Naive thymus-derived CD8-positive, alpha-beta T cell (primary cell): ENCODE results near the gene TRPC4AP. TPM values are rescaled to one million over a fixed set of nuclear protein-coding genes. Genes with fewer than 3 reads are reported as not detected.

Source experiments
- ATAC-seq, 2 donors: fragments of 150-1000 bp; cut with Tn5 transposase in 1 of 2; sonication (Bioruptor Pico), chemical (Tn5 transposase) in 1 of 2; 1 replicate in 1 of 2; 2 replicates in 1 of 2; pipeline ENCODE4 v1.10.0; 2021; ENCODE audit warnings: mild to moderate bottlenecking in 2 of 2, moderate library complexity in 2 of 2
- POLR2A ChIA-PET: fragments of 350-600 bp; sonication (Branson Sonifier 250); formaldehyde crosslinking; loops from one replicate; lab custom pipeline; 2021; ENCODE audit warnings: antibody characterized with exemption; lab: Charles Lee
- DNase-seq, 10 donors: peaks; one replicate each; pipeline versions ENCODE4 v3.0.0 to v3.0.0-alpha.2; 2020 to 2022
- H3K27ac Mint-ChIP-seq, 10 donors: one replicate each; pipeline ENCODE4 v1.8.0; 2020 to 2022; ENCODE audit warnings: mild to moderate bottlenecking in 10 of 10, mixed read lengths in 10 of 10, moderate library complexity in 4 of 10, inconsistent platforms in 1 of 10
- H3K27me3 Mint-ChIP-seq, 5 donors: one replicate each; pipeline ENCODE4 v1.8.0; 2021 to 2022; ENCODE audit warnings: mixed read lengths in 5 of 5
- H3K36me3 Mint-ChIP-seq, 3 donors: one replicate each; pipeline ENCODE4 v1.8.0; 2020 to 2022; ENCODE audit warnings: mixed read lengths in 3 of 3, mild to moderate bottlenecking in 2 of 3, inconsistent platforms in 1 of 3
- H3K4me1 Mint-ChIP-seq, 4 donors: one replicate each; pipeline ENCODE4 v1.8.0; 2021 to 2022; ENCODE audit warnings: mixed read lengths in 4 of 4
- H3K4me3 Mint-ChIP-seq, 10 donors: one replicate each; pipeline ENCODE4 v1.8.0; 2020 to 2022; ENCODE audit warnings: mild to moderate bottlenecking in 10 of 10, mixed read lengths in 10 of 10, moderate library complexity in 6 of 10, inconsistent platforms in 1 of 10
- H3K9me3 Mint-ChIP-seq, 9 donors: one replicate each; pipeline ENCODE4 v1.8.0; 2020 to 2022; ENCODE audit warnings: mixed read lengths in 9 of 9, mild to moderate bottlenecking in 3 of 9, inconsistent platforms in 1 of 9, moderate library complexity in 1 of 9
- polyA plus RNA-seq, 3 donors: library from polyadenylated mRNA; unstranded; fragments of 300-500 nt; fragmentation: Illumina TruSeq; gene quantifications; one replicate each; pipeline ENCODE4 v1.2.3, GENCODE V29; 2021
- total RNA-seq, 8 experiments: library from RNA in 2 of 8; stranded (reverse) in 2 of 8; gene quantifications; one replicate each; pipeline ENCODE4 v1.2.3 and lab custom pipeline; 2021 to 2026

TRPC4AP gene
- total and polyA plus RNA-seq, 5 experiments from 2014 or later = 54.7 to 77.6 (median 57.8) TPM

DNA sequence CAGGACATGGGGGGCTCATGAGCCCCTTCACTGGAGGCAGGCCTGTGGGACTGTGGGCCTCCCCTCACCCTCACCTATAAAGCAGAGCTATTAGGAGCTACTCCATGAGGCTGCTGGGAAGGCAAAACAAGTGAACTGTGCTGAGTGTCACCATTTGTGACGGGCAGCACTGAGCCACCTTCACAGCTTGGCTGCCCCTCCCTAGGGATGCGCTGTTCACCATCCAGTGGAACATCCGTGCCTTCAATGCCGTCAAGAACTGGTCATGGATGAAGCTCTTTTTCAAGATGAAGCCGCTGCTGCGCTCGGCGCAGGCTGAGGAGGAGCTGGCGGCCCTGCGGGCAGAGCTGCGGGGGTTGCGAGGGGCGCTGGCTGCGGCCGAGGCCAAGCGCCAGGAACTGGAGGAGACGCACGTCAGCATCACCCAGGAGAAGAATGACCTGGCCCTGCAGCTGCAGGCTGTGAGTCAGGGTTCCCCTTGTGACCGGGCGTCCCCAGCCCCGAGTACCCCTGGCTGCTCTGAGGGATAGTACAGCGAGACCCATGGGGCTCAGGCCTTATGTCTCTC lies 98.6 kb downstream of the TRPC4AP start:
- H3K4me1 Mint-ChIP-seq = peaks cover 0 to 8% (median 6%) of the 10 kb centered on the region in 4 donors

DNA sequence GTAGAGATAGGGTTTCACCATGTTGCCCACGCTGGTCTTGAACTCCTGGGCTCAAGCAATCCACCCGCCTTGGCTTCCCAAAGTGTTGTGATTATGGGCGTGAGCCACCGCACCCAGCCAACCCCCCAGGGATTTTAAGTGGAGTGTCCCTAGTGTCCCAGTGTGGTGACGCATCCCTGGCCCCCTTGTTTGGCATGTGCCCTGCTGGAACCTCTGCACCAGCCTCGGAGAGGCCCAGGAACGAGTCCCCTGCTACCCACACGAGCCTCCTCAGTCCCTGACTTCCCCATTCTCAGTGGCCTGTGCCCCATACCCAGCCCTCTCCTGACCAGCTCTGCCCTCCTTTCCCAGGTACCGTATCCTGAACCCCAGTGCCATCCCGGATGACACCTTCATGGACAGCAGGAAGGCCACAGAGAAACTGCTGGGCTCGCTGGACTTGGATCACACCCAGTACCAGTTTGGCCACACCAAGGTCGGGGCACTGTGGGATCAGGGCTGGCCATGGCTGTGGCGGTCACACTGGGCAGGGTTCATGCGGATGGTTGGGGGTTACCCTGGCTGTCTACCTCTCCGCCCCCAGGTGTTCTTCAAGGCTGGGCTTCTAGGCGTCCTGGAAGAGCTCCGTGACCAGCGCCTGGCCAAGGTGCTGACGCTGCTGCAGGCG lies 99.7 kb downstream of the TRPC4AP start:
- no peak for DNase-seq
- Mint-ChIP-seq H3K36me3 (peaks cover 0 to 21% (median 9%) of the 10 kb centered on the region in 3 donors), H3K4me3 (no peak overlapping the region), H3K4me1 (peaks cover 0 to 9% (median 6%) of the 10 kb centered on the region in 4 donors), H3K27me3 (no peaks in the 10 kb centered on the region), H3K27ac (no peak overlapping the region), H3K9me3 (no peaks in the 10 kb centered on the region)
- ATAC-seq = no peak
- POLR2A ChIA-PET = no interaction called here

More for the DNA sequence above, 98.6 kb downstream of the TRPC4AP start:
- Mint-ChIP-seq H3K36me3 (peaks cover 0 to 31% (median 18%) of the 10 kb centered on the region in 3 donors), H3K27me3 (no peaks in the 10 kb centered on the region), H3K9me3 (no peaks in the 10 kb centered on the region), H3K27ac (no peak overlapping the region), H3K4me3 (no peak overlapping the region)
- ATAC-seq = no peak
- no peak for DNase-seq
- POLR2A ChIA-PET = no interaction called here

GRCh38 chr20:34990661-34991214 lies 101.9 kb downstream of the TRPC4AP start:
- Mint-ChIP-seq H3K27ac (peak overlapping the region in 2 of 10 donors; percentile 59 to 70), H3K27me3 (no peaks in the 10 kb centered on the region), H3K4me1 (peaks cover 0 to 6% (median 0%) of the 10 kb centered on the region in 4 donors), H3K4me3 (no peak overlapping the region), H3K9me3 (no peaks in the 10 kb centered on the region), H3K36me3 (peaks cover 0 to 11% (median 0%) of the 10 kb centered on the region in 3 donors)
- ATAC-seq (no peak), DNase-seq (no peak)
- POLR2A ChIA-PET = no interaction called here

GRCh38 chr20:34990231-34990630 lies 102.4 kb downstream of the TRPC4AP start:
- ATAC-seq (no peak), DNase-seq (no peak)
- Mint-ChIP-seq H3K4me3 (no peak overlapping the region), H3K27ac (peak overlapping the region in 1 of 10 donors; percentile 75), H3K4me1 (peaks cover 0 to 7% (median under 1%) of the 10 kb centered on the region in 4 donors), H3K9me3 (no peaks in the 10 kb centered on the region), H3K27me3 (no peaks in the 10 kb centered on the region), H3K36me3 (peaks cover 0 to 10% (median 0%) of the 10 kb centered on the region in 3 donors)
- POLR2A ChIA-PET = no interaction called here

DNA sequence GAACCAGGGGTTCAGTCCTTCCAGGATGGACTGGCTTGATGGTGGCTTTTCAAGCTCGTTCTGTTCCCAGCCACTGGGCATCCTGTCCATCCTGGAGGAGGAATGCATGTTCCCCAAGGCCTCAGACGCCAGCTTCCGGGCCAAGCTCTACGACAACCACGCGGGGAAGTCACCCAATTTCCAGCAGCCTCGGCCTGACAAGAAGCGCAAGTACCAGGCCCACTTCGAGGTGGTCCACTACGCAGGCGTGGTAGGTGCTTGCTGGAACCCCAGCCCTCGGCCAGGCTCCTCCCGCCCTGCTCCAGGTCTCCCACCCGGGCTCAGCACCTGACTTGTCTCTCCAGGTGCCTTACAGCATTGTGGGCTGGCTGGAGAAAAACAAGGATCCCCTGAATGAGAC lies 102.9 kb downstream of the TRPC4AP start:
- H3K36me3 Mint-ChIP-seq = peaks cover 0 to 7% (median 0%) of the 10 kb centered on the region in 3 donors
- peaks cover 0 to 10% (median 1%) of the 10 kb centered on the region in 4 donors for H3K4me1 Mint-ChIP-seq
- ATAC-seq (no peak), DNase-seq (no peak)
- no peaks in the 10 kb centered on the region for H3K9me3 Mint-ChIP-seq
- POLR2A ChIA-PET = no interaction called here
- no peaks in the 10 kb centered on the region for H3K27me3 Mint-ChIP-seq
- H3K4me3 Mint-ChIP-seq = no peak overlapping the region
- peak overlapping the region in 2 of 10 donors; percentile 8 to 24 for H3K27ac Mint-ChIP-seq

DNA sequence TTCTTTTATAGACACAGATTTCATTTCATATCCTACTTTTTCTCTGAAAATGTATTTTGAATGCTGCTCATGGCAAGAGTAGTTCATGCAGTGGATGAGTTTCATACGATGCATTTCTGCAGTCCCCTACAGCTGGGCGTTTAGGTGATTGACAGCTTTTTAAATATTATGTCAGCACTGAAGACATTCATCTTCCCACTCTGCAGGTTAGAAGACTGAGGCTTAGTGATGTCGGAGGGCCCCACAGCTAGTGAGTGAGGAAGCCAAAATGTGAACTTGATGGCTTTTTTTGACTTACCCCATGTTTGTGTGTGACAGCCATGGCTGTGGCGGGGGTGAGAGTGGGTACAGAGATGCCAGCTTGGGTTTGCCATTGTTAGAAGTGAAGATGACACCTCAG lies 103.5 kb downstream of the TRPC4AP start:
- POLR2A ChIA-PET = no interaction called here
- no peaks in the 10 kb centered on the region for H3K9me3 Mint-ChIP-seq

GRCh38 chr20:34988191-34988540 lies 104.4 kb downstream of the TRPC4AP start:
- Mint-ChIP-seq H3K4me3 (no peak overlapping the region), H3K36me3 (peaks cover 0 to 4% (median 0%) of the 10 kb centered on the region in 3 donors), H3K4me1 (peaks cover 0 to 11% (median 2%) of the 10 kb centered on the region in 4 donors), H3K27me3 (peaks cover 0 to 8% (median 2%) of the 10 kb centered on the region in 5 donors), H3K9me3 (no peaks in the 10 kb centered on the region), H3K27ac (peak overlapping the region in 6 of 10 donors; percentile 23 to 78 (median 63))
- ATAC-seq = no peak
- POLR2A ChIA-PET = interaction anchor here (0.7 kb wide), 2 partner anchors 17 to 542 kb away, joined by 3 to 4 read pairs; no protein-coding TSS in a partner anchor
- DNase-seq = peak in 1 of 10 donors; percentile 21

More for the DNA sequence above, 103.5 kb downstream of the TRPC4AP start:
- DNase-seq (no peak), ATAC-seq (no peak)
- Mint-ChIP-seq H3K27me3 (no peaks in the 10 kb centered on the region), H3K4me3 (no peak overlapping the region), H3K36me3 (peaks cover 0 to 7% (median 0%) of the 10 kb centered on the region in 3 donors), H3K27ac (peak overlapping the region in 3 of 10 donors; percentile 5 to 22 (median 8)), H3K4me1 (peaks cover 0 to 10% (median 1%) of the 10 kb centered on the region in 4 donors)

DNA sequence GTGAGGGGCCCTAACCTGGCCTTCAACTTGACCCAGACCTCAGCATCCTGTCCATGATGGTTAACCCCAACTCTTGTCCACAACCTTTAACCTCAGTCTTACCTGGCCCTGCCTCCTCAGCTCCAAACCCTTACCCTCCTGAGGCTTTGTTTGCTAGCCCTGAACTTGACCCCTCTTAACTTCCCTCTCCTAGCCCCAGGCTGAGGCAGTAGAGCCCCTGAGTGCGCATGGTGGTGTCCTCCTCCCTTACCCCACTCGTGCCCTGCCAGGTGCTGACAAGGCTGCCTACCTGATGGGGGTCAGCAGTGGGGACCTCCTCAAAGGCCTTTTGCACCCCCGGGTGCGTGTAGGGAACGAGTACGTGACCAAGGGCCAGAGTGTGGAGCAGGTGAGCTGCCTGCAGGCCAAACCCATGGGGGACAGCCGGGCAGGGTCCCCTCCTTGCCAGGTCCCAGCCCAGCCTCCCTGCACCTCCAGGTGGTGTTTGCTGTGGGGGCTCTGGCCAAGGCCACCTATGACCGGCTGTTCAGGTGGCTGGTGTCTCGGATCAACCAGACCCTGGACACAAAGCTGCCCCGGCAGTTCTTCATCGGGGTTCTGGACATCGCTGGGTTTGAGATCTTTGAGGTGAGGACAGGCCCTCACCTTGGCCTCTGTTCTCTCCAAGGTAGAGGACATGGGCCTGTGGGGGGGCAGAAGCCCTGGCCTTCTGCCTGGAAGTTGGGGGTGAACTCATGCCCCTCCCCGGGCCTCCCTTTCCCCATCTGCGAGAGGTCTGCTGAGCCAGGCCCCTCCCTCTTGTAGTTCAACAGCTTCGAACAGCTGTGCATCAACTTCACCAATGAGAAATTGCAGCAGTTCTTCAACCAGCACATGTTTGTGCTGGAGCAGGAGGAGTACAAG lies 105.1 kb downstream of the TRPC4AP start:
- POLR2A ChIA-PET = interaction anchor here (0.7 kb wide), 1 partner anchor 18 kb away, joined by 4 read pairs; no protein-coding TSS in a partner anchor
- H3K4me1 Mint-ChIP-seq = peaks cover 0 to 11% (median 2%) of the 10 kb centered on the region in 4 donors
- H3K27ac Mint-ChIP-seq = peak overlapping the region in 6 of 10 donors; percentile 23 to 82 (median 64)
- DNase-seq (peak in 1 of 10 donors; percentile 60), ATAC-seq (no peak)
- H3K9me3 Mint-ChIP-seq = no peaks in the 10 kb centered on the region
- H3K36me3 Mint-ChIP-seq = peaks cover 0 to 4% (median 0%) of the 10 kb centered on the region in 3 donors
- H3K27me3 Mint-ChIP-seq = peaks cover 2 to 15% (median 6%) of the 10 kb centered on the region in 5 donors
- no peak overlapping the region for H3K4me3 Mint-ChIP-seq

DNA sequence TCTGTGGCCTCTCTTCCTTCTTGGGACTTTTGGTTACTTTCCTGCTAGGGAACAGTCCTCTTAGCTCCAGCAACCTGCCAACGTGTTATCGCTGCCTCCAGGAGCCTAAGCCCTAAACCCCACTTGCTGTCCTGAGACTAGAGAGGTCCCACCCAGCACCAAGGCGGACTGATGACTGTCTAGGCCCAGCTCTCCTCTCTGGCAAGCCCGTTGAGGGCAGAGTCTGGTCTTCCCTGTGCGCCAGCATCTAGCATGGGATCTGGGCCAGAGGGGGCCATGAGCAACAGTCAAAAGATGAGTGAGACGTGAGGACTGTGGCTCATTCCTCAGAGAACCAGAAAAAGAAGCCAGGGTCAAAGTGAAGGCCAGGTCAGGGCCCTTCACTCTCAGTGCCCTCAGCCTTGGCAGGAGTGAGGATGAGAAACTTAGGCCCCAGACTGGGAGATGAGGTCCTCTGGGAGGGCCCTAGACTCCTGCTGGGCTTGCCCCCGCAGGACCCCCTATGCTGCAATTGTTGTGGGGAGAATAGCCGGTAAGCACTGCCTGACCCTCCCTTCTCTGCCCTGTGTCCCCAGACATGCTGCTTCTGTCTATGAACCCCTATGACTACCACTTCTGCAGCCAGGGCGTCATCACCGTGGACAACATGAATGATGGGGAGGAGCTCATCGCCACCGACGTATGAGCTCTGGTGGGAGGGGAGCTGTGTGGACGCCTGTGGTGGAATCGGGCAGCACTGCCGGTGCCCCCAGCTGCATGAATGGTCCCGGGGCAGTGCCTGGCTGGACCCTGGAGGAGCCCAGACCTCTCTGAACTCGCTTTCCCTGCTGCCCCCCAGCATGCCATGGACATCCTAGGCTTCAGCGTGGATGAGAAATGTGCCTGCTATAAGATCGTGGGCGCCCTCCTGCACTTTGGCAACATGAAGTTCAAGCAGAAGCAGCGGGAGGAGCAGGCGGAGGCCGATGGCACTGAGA lies 106.0 kb downstream of the TRPC4AP start:
- no peaks in the 10 kb centered on the region for H3K9me3 Mint-ChIP-seq
- H3K36me3 Mint-ChIP-seq = peaks cover 0 to 4% (median 0%) of the 10 kb centered on the region in 3 donors
- peaks cover 0 to 13% (median 2%) of the 10 kb centered on the region in 4 donors for H3K4me1 Mint-ChIP-seq
- peak overlapping the region in 3 of 10 donors; percentile 27 to 82 (median 79) for H3K27ac Mint-ChIP-seq
- no peak for ATAC-seq
- POLR2A ChIA-PET = no interaction called here
- DNase-seq = peak in 1 of 10 donors; percentile 15
- H3K27me3 Mint-ChIP-seq = peaks cover 2 to 22% (median 7%) of the 10 kb centered on the region in 5 donors
- H3K4me3 Mint-ChIP-seq = no peak overlapping the region

DNA sequence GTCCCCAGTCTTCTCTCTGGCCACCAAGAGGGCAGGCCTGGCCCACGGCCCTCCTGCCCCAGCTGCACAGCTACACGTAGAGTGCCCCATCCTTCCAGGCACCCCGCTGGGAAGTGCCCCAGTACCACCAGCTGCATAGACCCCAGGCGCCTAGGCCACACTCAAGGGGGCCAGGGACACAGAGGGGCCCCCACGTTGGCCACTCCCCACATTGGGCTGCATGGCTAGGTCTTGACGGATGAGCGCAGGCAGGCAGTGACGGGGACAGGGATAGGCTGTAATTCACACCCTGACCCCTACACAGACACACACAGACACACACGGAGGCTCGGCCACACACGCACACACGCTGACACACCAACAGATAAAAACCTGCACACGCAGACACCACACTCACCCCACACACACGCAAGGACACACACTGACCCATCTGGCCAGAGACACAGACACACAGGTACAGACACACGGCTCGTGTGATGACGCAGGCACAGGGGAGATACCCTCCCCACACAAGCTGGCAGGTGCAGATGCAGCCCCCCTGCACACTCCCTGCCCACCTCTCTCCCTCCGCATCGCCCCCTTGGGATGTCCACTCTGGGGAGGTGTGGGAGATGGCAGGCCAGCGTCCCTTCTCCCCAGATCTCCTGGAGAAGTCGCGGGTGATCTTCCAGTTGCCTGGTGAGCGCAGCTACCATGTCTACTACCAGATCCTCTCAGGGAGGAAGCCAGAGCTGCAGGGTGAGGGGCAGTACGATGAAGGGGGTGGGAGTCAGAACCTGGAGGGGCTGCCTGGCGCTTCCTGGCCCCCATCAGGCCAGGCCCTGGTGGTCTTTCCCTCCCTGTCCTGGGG lies 106.9 kb downstream of the TRPC4AP start:
- ATAC-seq = no peak
- H3K36me3 Mint-ChIP-seq = no peaks in the 10 kb centered on the region
- no peaks in the 10 kb centered on the region for H3K9me3 Mint-ChIP-seq
- POLR2A ChIA-PET = interaction anchor here (0.6 kb wide), 1 partner anchor 16 kb away, joined by 3 read pairs; no protein-coding TSS in a partner anchor
- H3K4me3 Mint-ChIP-seq = no peak overlapping the region
- peaks cover 0 to 10% (median 2%) of the 10 kb centered on the region in 4 donors for H3K4me1 Mint-ChIP-seq
- peaks cover 2 to 31% (median 10%) of the 10 kb centered on the region in 5 donors for H3K27me3 Mint-ChIP-seq
- peak in 1 of 10 donors; percentile 38 for DNase-seq
- peak overlapping the region in 4 of 10 donors; percentile 31 to 80 (median 74) for H3K27ac Mint-ChIP-seq
